GM12872 (cell line): ENCODE measurements around the gene NECAB2.

Source experiments
- TF ChIP-seq, protein P1 (sequence below): IDR thresholded peaks from 3 replicates; pipeline ENCODE4 v1.5.1; 2011; ENCODE audit warnings: low read depth, mild to moderate bottlenecking, low read length, moderate library complexity; ENCODE audit not compliant: insufficient read depth

NECAB2 gene

DNA sequence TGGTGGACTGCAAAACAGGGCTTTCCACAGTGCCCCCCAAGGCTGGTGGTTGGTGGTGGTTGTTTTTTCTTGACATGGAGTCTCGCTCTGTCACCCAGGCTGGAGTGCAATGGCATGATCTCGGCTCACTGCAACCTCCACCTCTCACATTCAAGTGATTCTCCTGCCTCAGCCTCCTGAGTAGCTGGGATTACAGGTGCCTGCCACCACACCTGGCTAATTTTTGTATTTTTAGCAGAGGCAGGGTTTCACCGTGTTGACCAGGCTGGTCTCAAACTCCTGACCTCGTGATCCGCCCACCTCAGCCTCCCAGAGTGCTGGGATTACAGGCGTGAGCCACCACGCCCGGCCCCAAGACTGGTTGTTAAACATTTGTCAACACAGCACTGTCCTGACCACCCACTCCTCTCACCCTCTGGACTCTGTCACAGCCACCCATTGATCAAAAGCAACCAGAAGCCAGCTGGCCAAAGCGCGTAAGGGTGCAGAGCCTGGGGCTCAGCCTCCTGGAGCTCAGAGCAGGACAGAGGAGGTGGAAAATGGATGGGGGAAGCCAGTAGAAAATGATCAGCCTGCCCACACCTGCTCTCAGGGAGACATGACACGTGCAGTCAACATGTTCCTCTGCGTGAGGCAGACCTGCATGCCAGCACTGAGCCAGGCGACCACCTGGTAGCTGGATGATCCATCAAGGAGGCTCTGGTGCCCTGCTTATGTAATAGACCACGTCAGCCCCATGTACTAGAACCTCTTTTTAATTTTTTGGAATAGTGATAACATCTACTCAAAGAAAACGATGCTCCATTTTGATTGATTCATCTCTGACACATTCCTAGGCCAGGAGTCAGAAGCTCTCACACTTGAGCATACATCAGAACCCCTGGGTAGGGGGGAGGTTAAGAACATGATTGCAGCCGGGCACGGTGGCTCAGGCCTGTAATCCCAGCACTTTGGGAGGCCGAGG lies 29.8 kb upstream of the NECAB2 start:
- TF ChIP-seq, protein P1, sequence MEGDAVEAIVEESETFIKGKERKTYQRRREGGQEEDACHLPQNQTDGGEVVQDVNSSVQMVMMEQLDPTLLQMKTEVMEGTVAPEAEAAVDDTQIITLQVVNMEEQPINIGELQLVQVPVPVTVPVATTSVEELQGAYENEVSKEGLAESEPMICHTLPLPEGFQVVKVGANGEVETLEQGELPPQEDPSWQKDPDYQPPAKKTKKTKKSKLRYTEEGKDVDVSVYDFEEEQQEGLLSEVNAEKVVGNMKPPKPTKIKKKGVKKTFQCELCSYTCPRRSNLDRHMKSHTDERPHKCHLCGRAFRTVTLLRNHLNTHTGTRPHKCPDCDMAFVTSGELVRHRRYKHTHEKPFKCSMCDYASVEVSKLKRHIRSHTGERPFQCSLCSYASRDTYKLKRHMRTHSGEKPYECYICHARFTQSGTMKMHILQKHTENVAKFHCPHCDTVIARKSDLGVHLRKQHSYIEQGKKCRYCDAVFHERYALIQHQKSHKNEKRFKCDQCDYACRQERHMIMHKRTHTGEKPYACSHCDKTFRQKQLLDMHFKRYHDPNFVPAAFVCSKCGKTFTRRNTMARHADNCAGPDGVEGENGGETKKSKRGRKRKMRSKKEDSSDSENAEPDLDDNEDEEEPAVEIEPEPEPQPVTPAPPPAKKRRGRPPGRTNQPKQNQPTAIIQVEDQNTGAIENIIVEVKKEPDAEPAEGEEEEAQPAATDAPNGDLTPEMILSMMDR: no peak

DNA sequence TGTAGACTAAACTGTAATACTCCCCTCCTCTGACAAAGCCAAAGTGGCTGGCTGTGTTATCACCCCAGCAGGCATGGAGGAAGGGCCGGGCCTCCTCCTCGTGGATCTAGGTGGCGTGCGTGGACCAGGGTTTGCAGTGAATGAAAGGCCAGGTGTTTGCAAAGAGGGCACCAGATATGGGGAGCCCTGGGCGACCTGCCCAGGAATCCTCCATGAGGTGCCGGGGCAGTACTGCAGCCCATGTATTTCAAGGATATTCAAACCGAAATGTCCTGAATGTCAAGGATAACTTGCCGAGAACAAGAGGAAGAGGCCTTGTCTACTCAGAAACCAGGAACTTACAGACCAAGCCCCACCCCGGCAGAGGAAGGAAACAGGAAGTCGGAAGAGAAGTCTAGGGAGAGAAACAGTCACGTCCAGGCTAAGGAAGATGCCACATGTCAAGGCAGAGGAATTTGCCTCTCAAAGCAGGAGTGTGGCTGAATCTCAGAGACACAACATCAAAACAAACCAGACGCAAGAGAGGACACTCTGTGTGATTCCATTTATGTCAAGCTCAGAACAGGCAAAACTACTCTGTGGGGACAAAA lies 28.7 kb upstream of the NECAB2 start:
- TF ChIP-seq, protein P1: no peak

DNA sequence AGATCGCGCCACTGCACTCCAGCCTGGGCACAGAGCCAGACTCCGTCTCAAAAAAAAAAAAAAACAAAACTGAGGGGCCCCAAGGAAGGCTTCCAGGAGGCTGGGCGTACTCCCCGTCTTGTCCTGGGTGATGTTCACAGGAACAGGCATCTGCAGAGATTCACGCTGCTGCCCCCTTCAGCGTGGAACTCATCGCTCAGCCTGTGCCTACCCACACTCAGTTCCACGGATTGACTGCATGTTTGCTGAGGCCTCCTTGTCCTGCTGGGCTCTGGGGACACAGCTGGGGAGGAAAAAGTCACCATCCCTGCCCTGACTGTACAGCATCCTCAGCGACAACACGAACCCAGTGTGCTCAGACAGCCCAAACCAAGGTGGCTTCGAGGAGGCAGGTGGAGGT lies 27.9 kb upstream of the NECAB2 start:
- TF ChIP-seq, protein P1: no peak

DNA sequence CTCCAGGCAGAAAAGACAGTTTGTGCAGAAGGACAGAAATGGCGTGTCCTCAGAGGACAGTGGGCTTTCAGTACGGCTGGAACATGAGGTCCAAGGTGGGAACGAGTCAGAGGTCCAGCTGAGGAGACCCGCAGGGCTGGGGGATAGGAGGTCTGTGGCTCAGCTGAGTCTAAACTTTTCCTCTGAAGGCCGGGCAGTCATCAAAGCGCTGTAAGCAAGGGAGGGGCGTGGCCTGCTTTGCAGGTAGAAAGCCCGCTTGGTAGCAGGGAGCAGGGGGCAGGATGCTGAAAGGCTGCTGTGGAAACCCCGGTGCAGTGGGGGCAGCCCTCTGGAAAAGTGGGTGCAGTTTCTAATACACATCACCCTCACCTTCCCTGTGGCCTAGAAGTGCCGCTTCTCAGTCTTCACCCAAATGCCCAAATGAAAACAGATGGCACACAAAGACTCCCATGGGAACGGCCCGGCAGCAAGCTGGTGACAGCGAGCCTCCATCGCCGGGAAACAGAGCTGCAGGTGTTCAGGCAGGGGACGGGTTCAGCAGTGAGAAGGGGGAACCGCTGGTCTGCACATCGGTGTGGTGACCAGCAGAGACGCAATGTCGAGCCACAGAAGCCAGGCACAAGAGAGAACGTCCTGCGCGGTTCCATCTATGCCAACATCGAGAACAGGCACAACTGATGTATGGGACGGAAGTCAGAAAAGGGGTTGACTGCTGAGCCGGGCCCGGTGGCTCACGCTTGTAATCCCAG lies 27.2 kb upstream of the NECAB2 start:
- TF ChIP-seq, protein P1: no peak

DNA sequence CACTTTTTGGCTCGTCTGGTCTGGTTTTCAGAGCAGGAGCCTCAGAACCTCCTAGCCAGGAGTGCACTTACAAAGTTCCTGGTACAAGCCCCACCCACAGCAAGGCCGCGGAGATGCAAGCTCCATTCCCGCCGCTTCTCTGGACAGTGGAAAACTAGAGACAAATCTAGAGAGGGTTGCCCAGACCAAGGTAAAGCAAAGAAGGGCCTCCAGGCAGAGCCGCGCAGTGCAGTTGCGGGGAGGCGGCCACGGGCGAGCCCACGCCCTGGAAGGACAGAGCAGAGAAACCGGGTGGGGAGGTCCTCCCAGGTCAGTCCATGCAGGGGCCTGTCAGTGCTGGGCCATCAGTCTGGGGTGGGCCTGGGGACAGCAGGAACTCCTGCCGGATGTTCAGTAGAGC lies 26.0 kb upstream of the NECAB2 start:
- TF ChIP-seq, protein P1: no peak

DNA sequence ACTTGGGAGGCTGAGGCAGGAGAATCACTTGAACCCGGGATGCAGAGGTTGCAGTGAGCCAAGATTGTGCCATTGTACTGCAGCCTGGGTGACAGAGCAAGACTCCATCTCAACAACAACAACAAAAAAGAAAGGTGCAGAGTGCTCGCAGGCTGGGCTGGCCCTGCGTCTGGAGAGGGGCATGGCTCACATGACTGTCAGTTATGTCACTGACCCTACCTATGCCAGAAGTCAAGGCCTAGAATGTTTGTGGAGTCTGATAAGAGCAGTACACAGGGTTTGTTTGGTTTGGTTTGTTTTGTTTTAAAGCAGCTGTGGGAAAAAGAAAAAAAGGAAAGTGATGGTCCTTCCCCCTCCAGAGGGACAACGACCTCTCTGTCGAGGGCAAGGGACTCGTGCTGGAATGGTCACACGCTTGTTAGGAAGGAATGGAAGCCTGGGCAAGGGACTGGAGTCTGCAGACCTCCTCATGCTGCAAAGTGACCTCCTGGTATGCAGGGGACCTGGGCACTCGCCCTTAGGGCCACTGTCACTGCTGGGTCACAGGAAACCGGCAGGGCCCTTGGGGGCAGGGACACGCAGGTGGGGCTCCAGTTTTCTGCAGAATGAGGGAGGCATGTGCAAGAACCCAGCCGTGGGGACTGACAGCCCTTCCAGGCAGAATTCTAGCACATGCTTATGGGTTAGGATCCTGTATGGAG lies 25.1 kb upstream of the NECAB2 start:
- TF ChIP-seq, protein P1: no peak
